ENCODE measurements around the gene SLC3A2.

- TF ChIP-seq GATA2 (IDR thresholded peaks at IDR 0.05; ENCODE audit: low read depth, low read length) (no peak), GATA3 (IDR thresholded peaks at IDR 0.05; ENCODE audit: low read depth, low read length) (no peak)
Observed at GRCh38 chr11:62928011-62928410, 47.3 kb downstream of the SLC3A2 start.
